Measurements from ENCODE around the gene PDGFD. TPM values are rescaled to one million over a fixed set of nuclear protein-coding genes. Genes with fewer than 3 reads are reported as not detected.

Gene PDGFD
- total RNA-seq, 1 experiment from 2014 or later: 2.6 TPM

DNA sequence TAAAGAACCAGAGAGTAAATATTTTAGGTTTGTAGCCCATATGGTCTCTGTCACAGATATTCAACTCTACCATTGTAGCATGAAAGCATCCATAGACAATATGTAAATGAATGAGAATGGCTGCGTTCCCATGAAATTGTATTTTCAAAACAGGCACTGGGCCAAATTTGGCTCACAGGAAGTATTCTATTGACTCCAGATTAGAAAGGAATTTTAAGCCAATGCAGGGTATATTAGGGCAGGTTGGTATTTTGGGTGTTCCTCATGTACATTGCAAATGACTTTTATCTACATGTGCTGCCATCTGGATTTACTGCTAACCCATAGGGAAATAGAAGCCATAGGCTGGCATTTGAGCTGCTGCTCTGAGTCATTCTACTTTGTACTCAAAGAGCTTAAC lies 35.1 kb upstream of the PDGFD start (continued):
- TF ChIP-seq ARID4B (CRISPR knock-in tag; IDR thresholded peaks at IDR 0.05; ENCODE audit: borderline replicate concordance) (no peak), SOX15 (CRISPR knock-in tag; IDR thresholded peaks at IDR 0.05) (no peak), ETV6 (CRISPR knock-in tag; IDR thresholded peaks at IDR 0.05) (no peak), ZBTB21 (CRISPR knock-in tag; IDR thresholded peaks at IDR 0.05; ENCODE audit: borderline replicate concordance) (no peak)
- TF ChIP-seq, protein P1, sequence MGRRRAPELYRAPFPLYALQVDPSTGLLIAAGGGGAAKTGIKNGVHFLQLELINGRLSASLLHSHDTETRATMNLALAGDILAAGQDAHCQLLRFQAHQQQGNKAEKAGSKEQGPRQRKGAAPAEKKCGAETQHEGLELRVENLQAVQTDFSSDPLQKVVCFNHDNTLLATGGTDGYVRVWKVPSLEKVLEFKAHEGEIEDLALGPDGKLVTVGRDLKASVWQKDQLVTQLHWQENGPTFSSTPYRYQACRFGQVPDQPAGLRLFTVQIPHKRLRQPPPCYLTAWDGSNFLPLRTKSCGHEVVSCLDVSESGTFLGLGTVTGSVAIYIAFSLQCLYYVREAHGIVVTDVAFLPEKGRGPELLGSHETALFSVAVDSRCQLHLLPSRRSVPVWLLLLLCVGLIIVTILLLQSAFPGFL (CRISPR knock-in tag; IDR thresholded peaks at IDR 0.05; ENCODE audit: borderline replicate concordance): no peak

DNA sequence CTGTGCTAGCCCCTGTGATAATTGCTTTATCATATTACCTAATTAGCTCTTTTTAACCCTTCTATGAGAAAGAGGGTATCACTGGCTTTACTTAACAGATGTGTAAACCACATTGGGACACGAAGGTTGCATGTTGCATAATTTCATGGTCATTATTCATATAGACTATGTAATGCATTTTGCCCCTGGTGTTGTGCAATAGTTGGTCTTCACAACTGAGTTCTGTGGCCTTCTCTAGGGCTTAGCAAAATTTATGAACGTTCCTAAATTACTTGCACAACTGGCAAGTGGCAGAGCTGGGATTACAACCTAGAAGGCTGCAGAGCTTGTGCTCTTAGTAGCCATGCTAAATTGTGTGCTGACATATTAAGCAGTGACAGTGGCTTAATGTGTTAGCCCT lies 34.6 kb upstream of the PDGFD start:
- Mint-ChIP-seq H3K4me3 (no peak overlapping the region), H3K36me3 (peaks cover 2% of the 10 kb centered on the region), H3K27ac (no peak overlapping the region), H3K27me3 (ENCODE audit: low read depth) (no peaks in the 10 kb centered on the region; the same call in 1 of the 2 replicates), H3K4me1 (peaks cover 6% of the 10 kb centered on the region; the same call in 1 of the 2 replicates), H3K9me3 (peaks cover 8% of the 10 kb centered on the region)
- POLR2A ChIA-PET: interaction anchor here (0.5 kb wide), 1 partner anchor 1217 kb away, joined by 6 read pairs; no protein-coding TSS in a partner anchor
- ATAC-seq (no peak), DNase-seq (ENCODE audit: low spot score) (no peak)
- CTCF ChIA-PET: no interaction called here
- TF ChIP-seq GTF2I (CRISPR knock-in tag; conservative IDR thresholded peaks at IDR 0.05): no peak
- TF ChIP-seq, protein P2, sequence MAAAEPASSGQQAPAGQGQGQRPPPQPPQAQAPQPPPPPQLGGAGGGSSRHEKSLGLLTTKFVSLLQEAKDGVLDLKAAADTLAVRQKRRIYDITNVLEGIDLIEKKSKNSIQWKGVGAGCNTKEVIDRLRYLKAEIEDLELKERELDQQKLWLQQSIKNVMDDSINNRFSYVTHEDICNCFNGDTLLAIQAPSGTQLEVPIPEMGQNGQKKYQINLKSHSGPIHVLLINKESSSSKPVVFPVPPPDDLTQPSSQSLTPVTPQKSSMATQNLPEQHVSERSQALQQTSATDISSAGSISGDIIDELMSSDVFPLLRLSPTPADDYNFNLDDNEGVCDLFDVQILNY (CRISPR knock-in tag; IDR thresholded peaks at IDR 0.05): no peak
- no peak for TF ChIP-seq USF2 (CRISPR knock-in tag; IDR thresholded peaks at IDR 0.05)
- no peak for TF ChIP-seq ZNF317 (CRISPR knock-in tag; IDR thresholded peaks at IDR 0.05; ENCODE audit: borderline replicate concordance, low read depth)
- no peak for TF ChIP-seq ERG (CRISPR knock-in tag; IDR thresholded peaks at IDR 0.05)
- TF ChIP-seq TP53 (CRISPR knock-in tag; IDR thresholded peaks at IDR 0.05): no peak
- TF ChIP-seq CREM (CRISPR knock-in tag; IDR thresholded peaks at IDR 0.05): no peak
- TF ChIP-seq, protein P3, sequence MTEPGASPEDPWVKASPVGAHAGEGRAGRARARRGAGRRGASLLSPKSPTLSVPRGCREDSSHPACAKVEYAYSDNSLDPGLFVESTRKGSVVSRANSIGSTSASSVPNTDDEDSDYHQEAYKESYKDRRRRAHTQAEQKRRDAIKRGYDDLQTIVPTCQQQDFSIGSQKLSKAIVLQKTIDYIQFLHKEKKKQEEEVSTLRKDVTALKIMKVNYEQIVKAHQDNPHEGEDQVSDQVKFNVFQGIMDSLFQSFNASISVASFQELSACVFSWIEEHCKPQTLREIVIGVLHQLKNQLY (CRISPR knock-in tag; IDR thresholded peaks at IDR 0.05): no peak
- no peak for TF ChIP-seq MYBL2 (CRISPR knock-in tag; IDR thresholded peaks at IDR 0.05)
- no peak for TF ChIP-seq PRRX2 (CRISPR knock-in tag; IDR thresholded peaks at IDR 0.05)
- no peak for TF ChIP-seq MAX (CRISPR knock-in tag; IDR thresholded peaks at IDR 0.05)

All from WTC11 (cell line).